Endothelial cell of umbilical vein (primary cell): ENCODE results near the gene ASB13. TPM values are rescaled to one million over a fixed set of nuclear protein-coding genes. Genes with fewer than 3 reads are reported as not detected.
"Not testable (repeated sequence)": the region's sequence is repeated elsewhere in the genome, so short reads cannot be mapped to it uniquely, and the experiment has no call there.

ENCODE experiments used
- BruUV-seq: library from RNA; stranded (reverse); fragments of 400-500 nt; replicated peaks from 2 replicates; lab custom pipeline; 2021; lab: Mats Ljungman, UMichigan
- CTCF ChIA-PET: fragments of 300-600, 350-600 bp; sonication (Branson Sonifier 250); formaldehyde crosslinking; loops from one replicate; lab custom pipeline; 2021; ENCODE audit warnings: antibody characterized with exemption, inconsistent platforms; lab: Charles Lee
- POLR2A ChIA-PET: fragments of 300-600, 350-600 bp; sonication (Branson Sonifier 250); formaldehyde crosslinking; loops from one replicate; lab custom pipeline; 2021; ENCODE audit warnings: antibody characterized with exemption, inconsistent platforms; lab: Charles Lee
- DNase-seq: peaks from one replicate; pipeline ENCODE4 v3.0.0-alpha.2; 2011; ENCODE audit warnings: low read depth, low spot score
- FAIRE-seq: peaks from 2 replicates; lab custom pipeline; 2011; peaks lifted over from hg19 to GRCh38; lab: Jason Lieb, UNC
- H2AFZ ChIP-seq: 2 replicates; pipeline ENCODE4 v1.6.0; 2012; ENCODE audit warnings: low read depth, low read length, control low read depth, inconsistent platforms
- H3K27ac ChIP-seq: 2 replicates; pipeline ENCODE4 v1.5.1; 2011; ENCODE audit warnings: low read depth, mild to moderate bottlenecking, control low read depth, low read length, moderate library complexity; ENCODE audit not compliant: insufficient read depth
- H3K27me3 ChIP-seq, 2 experiments: 2 replicates each; pipeline versions ENCODE4 v1.6.0 to v1.6.1; 2011; ENCODE audit warnings: low read length in 2 of 2, mixed read lengths in 1 of 2; ENCODE audit not compliant: control insufficient read depth in 2 of 2, insufficient read depth in 2 of 2
- H3K36me3 ChIP-seq, 2 experiments: 2 replicates in 1 of 2; 3 replicates in 1 of 2; pipeline ENCODE4 v1.5.1; 2011; ENCODE audit warnings: low read length in 2 of 2, mild to moderate bottlenecking in 1 of 2, moderate library complexity in 1 of 2; ENCODE audit not compliant: control insufficient read depth in 2 of 2, insufficient read depth in 2 of 2; ENCODE audit errors: extremely low read depth in 1 of 2
- H3K4me1 ChIP-seq: 3 replicates; pipeline ENCODE4 v1.5.1; 2011; ENCODE audit warnings: mild to moderate bottlenecking, low read length; ENCODE audit not compliant: control insufficient read depth, insufficient read depth; ENCODE audit errors: extremely low read depth
- H3K4me2 ChIP-seq: 2 replicates; pipeline ENCODE4 v1.6.1; 2011; ENCODE audit warnings: low read length, control low read depth, mixed read lengths; ENCODE audit not compliant: insufficient read depth
- H3K4me3 ChIP-seq, 3 experiments: fragments of 200-600 bp in 1 of 3; sonication (generic), shearing (Covaris generic) in 1 of 3; replicated peaks in 1 of 3; 2 replicates each; pipeline ENCODE4 v1.5.1; 2011 to 2016; ENCODE audit warnings: control low read depth in 3 of 3, low read length in 3 of 3, mild to moderate bottlenecking in 2 of 3, inconsistent platforms in 1 of 3, low read depth in 1 of 3, moderate library complexity in 1 of 3; ENCODE audit not compliant: insufficient read depth in 1 of 3
- H3K79me2 ChIP-seq: 2 replicates; pipeline ENCODE4 v1.6.0; 2012; ENCODE audit warnings: low read length, inconsistent platforms; ENCODE audit not compliant: control insufficient read depth, insufficient read depth
- H3K9ac ChIP-seq: replicated peaks from 2 replicates; pipeline ENCODE3; 2011; ENCODE audit warnings: low read length, control low read depth; ENCODE audit not compliant: insufficient read depth; ENCODE audit errors: extremely low read depth
- H3K9me1 ChIP-seq: replicated peaks from 3 replicates; pipeline ENCODE4 v1.6.0; 2011; ENCODE audit warnings: mild to moderate bottlenecking, low read length; ENCODE audit not compliant: control insufficient read depth, insufficient read depth; ENCODE audit errors: extremely low read depth
- H3K9me3 ChIP-seq: replicated peaks from 2 replicates; pipeline ENCODE4 v1.5.1; 2012; ENCODE audit warnings: low read length, inconsistent platforms; ENCODE audit not compliant: control insufficient read depth, insufficient read depth
- H4K20me1 ChIP-seq: replicated peaks from 2 replicates; pipeline ENCODE3; 2011; ENCODE audit warnings: mild to moderate bottlenecking, low read length; ENCODE audit not compliant: control insufficient read depth, insufficient read depth; ENCODE audit errors: extremely low read depth
- CTCF ChIP-seq, 2 donors: IDR thresholded peaks; 1 replicate in 1 of 2; 2 replicates in 1 of 2; pipeline ENCODE4 v1.5.1; 2011; ENCODE audit warnings: low read length in 2 of 2, mild to moderate bottlenecking in 2 of 2, moderate library complexity in 2 of 2, control low read depth in 1 of 2, inconsistent platforms in 1 of 2, low read depth in 1 of 2; ENCODE audit not compliant: insufficient read depth in 1 of 2; ENCODE audit errors: extremely low read depth in 1 of 2
- EZH2 ChIP-seq: IDR thresholded peaks from 2 replicates; pipeline ENCODE4 v1.6.1; 2012; ENCODE audit warnings: borderline replicate concordance, low read depth, mild to moderate bottlenecking, moderate library complexity, low read length, inconsistent platforms; ENCODE audit not compliant: severe bottlenecking
- FOS ChIP-seq: IDR thresholded peaks from 2 replicates; pipeline ENCODE4 v1.6.1; 2011; ENCODE audit warnings: mild to moderate bottlenecking, low read length, moderate library complexity, borderline replicate concordance; ENCODE audit not compliant: insufficient read depth
- GATA2 ChIP-seq: IDR thresholded peaks from 2 replicates; pipeline ENCODE4 v1.7.0; 2011; ENCODE audit warnings: low read depth, mild to moderate bottlenecking, moderate library complexity, mixed read lengths, low read length; ENCODE audit not compliant: insufficient read length, insufficient read depth
- JUN ChIP-seq: IDR thresholded peaks from 2 replicates; pipeline ENCODE4 v1.6.1; 2011; ENCODE audit warnings: borderline replicate concordance, low read depth; ENCODE audit not compliant: insufficient read length, insufficient read depth
- MAX ChIP-seq: IDR thresholded peaks from 2 replicates; pipeline ENCODE4 v1.6.1; 2011; ENCODE audit not compliant: insufficient read depth, insufficient read length
- MYC ChIP-seq: IDR thresholded peaks from one replicate; pipeline ENCODE4 v1.6.1; 2011; ENCODE audit warnings: mild to moderate bottlenecking, low read depth, low read length
- POLR2A ChIP-seq: IDR thresholded peaks from 2 replicates; pipeline ENCODE4 v1.6.1; 2012; ENCODE audit warnings: low read depth, mild to moderate bottlenecking, control low read depth, low read length
- POLR2AphosphoS5 ChIP-seq: IDR thresholded peaks from 2 replicates; pipeline ENCODE4 v1.6.1; 2012; ENCODE audit warnings: low read depth, mild to moderate bottlenecking, control low read depth, low read length, moderate library complexity; ENCODE audit not compliant: insufficient read depth
- dilution Hi-C: fragments of 300-500 bp; cut with MboI; formaldehyde crosslinking; loops from one replicate; pipeline ENCODE4 v1.15.0; 2019; ENCODE audit warnings: low sequenced_read_pairs; ENCODE audit not compliant: extremely low pct_ligation_motif_present
- intact Hi-C: fragments of 100-400 bp; cut with micrococcal nuclease; formaldehyde crosslinking; loops from one replicate; pipeline ENCODE4 v1.10.0; 2022
- polyA plus RNA-seq, 4 experiments: library from polyadenylated mRNA; depleted of rRNA in 3 of 4; stranded (reverse) in 3 of 4; unstranded in 1 of 4; fragments of >200 nt; gene quantifications; 2 replicates each; pipeline versions ENCODE4 v1.2.1 to v1.2.3, GENCODE V29; 2011 to 2012; ENCODE audit warnings: missing spikeins in 1 of 4
- total RNA-seq: library from RNA; stranded (reverse); gene quantifications from 2 replicates; pipeline ENCODE4 v1.2.3, GENCODE V29; 2021

Gene ASB13
- total and polyA plus RNA-seq, 2 donors (not counting 3 experiments of a cell fraction or from before 2014, with no cell fraction given) = 6.3 to 7.3 TPM

GRCh38 chr10:5622186-5622960, 44.0 kb downstream of the ASB13 start:
- H2AFZ ChIP-seq = no peak overlapping the region
- H3K4me2 ChIP-seq = no peak overlapping the region
- H3K27me3 ChIP-seq = no peaks in the 10 kb centered on the region
- no peaks in the 10 kb centered on the region for H3K9me1 ChIP-seq
- DNase-seq = no peak
- no TSS peak for BruUV-seq
- intact Hi-C loops = loop anchor here (2.0 kb wide), 1 partner anchor 774 kb away; no protein-coding TSS in a partner anchor
- no peak overlapping the region for H3K27ac ChIP-seq
- no peak overlapping the region for H3K9ac ChIP-seq
- H3K9me3 ChIP-seq = no peaks in the 10 kb centered on the region
- dilution Hi-C loops = no loop called here
- no peaks in the 10 kb centered on the region for H4K20me1 ChIP-seq
- no peak overlapping the region for H3K4me3 ChIP-seq
- CTCF ChIA-PET = interaction anchor here (0.8 to 6.0 kb wide), 44 partner anchors 7 to 814 kb away, joined by 3 to 309 read pairs (median 6); no protein-coding TSS in a partner anchor
- TF ChIP-seq MAX (no peak), FOS (no peak), MYC (no peak), POLR2A (no peak), JUN (no peak), GATA2 (no peak), EZH2 (no peak), CTCF (IDR thresholded peaks at IDR 0.05; ENCODE audit: extremely low read depth in 1 of 2, insufficient read depth in 1 of 2, low read depth in 1 of 2, low read length in 2 of 2) (no peak), POLR2AphosphoS5 (no peak)
- POLR2A ChIA-PET = interaction anchor here (0.6 to 1.5 kb wide), 4 partner anchors 30 to 180 kb away, joined by 3 to 18 read pairs (median 4); no protein-coding TSS in a partner anchor
- no peaks in the 10 kb centered on the region for H3K4me1 ChIP-seq
- FAIRE-seq = no peak
- H3K79me2 ChIP-seq = no peaks in the 10 kb centered on the region
- no peaks in the 10 kb centered on the region for H3K36me3 ChIP-seq

- H3K27ac ChIP-seq, H3K4me1 ChIP-seq, H2AFZ ChIP-seq, H3K36me3 ChIP-seq, H3K79me2 ChIP-seq, H3K9me3 ChIP-seq, H3K4me2 ChIP-seq, intact Hi-C loops, H3K9ac ChIP-seq, FAIRE-seq, H4K20me1 ChIP-seq, DNase-seq, H3K27me3 ChIP-seq, H3K9me1 ChIP-seq, dilution Hi-C loops, BruUV-seq, H3K4me3 ChIP-seq: not testable (repeated sequence)
- CTCF ChIA-PET = interaction anchor here (0.8 to 6.0 kb wide), 8 partner anchors 8 to 772 kb away, joined by 3 to 309 read pairs (median 20); no protein-coding TSS in a partner anchor
- POLR2A ChIA-PET = interaction anchor here (0.7 kb wide), 1 partner anchor 174 kb away, joined by 3 read pairs; no protein-coding TSS in a partner anchor
These were observed 45.0 kb downstream of the ASB13 start for GRCh38 chr10:5621371-5621770.
